Thyroid gland (tissue), 4 donors: ENCODE results near the gene MEMO1.

Source experiments
- POLR2A ChIP-seq, 2 donors: fragments of 450-650 bp; IDR thresholded peaks; one replicate each; pipeline ENCODE4 v1.6.1; 2017; ENCODE audit warnings: antibody characterized with exemption in 2 of 2, mild to moderate bottlenecking in 2 of 2, moderate library complexity in 1 of 2
- TF ChIP-seq, protein P1 (sequence below), 6 experiments: fragments of 200-600 bp in 3 of 6; fragments of 450-650 bp in 3 of 6; sonication (generic) in 3 of 6; IDR thresholded peaks; one replicate each; pipeline ENCODE4 v1.5.1; 2016 to 2019; ENCODE audit warnings: antibody characterized with exemption in 6 of 6, mild to moderate bottlenecking in 2 of 6, inconsistent platforms in 1 of 6, moderate library complexity in 1 of 6

DNA sequence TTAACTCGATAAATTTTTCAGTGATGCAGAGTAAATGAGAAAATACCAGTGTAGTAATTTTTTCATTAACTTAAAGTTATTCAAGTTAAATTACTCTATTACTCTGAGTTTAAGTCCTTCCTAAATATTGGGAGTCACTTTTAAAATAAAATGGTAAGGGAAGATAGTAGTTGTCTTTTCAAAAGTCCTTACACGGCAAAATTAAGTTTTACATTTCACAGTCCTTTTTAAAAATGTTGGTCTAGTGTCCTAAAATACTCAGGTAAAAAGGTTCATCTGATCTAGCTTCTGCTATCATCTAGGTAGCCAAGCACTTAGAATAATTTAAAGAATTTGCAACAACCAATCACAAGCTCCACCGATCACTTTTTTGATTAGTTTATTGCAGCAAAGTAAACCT, 146.9 kb downstream of the MEMO1 start:
- TF ChIP-seq, protein P1, sequence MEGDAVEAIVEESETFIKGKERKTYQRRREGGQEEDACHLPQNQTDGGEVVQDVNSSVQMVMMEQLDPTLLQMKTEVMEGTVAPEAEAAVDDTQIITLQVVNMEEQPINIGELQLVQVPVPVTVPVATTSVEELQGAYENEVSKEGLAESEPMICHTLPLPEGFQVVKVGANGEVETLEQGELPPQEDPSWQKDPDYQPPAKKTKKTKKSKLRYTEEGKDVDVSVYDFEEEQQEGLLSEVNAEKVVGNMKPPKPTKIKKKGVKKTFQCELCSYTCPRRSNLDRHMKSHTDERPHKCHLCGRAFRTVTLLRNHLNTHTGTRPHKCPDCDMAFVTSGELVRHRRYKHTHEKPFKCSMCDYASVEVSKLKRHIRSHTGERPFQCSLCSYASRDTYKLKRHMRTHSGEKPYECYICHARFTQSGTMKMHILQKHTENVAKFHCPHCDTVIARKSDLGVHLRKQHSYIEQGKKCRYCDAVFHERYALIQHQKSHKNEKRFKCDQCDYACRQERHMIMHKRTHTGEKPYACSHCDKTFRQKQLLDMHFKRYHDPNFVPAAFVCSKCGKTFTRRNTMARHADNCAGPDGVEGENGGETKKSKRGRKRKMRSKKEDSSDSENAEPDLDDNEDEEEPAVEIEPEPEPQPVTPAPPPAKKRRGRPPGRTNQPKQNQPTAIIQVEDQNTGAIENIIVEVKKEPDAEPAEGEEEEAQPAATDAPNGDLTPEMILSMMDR (IDR thresholded peaks at IDR 0.05) = no peak
- TF ChIP-seq POLR2A (IDR thresholded peaks at IDR 0.05) = no peak
